Loucy (cell line): ENCODE measurements around the gene SCAF1.

Source experiments
- H2AFZ ChIP-seq: fragments of 200-600 bp; sonication (generic); 2 replicates; pipeline ENCODE4 v1.6.0; 2016; ENCODE audit warnings: antibody characterized with exemption, mild to moderate bottlenecking, low read length, moderate library complexity
- H3F3A ChIP-seq: fragments of 200-600 bp; 2 replicates; pipeline ENCODE4 v1.6.0; 2016; ENCODE audit warnings: antibody characterized with exemption, low read depth, mild to moderate bottlenecking
- H3K27me3 ChIP-seq: fragments of 200-600 bp; sonication (generic); 2 replicates; pipeline ENCODE4 v1.6.1; 2014; ENCODE audit warnings: low read length, mild to moderate bottlenecking; ENCODE audit not compliant: insufficient read depth, poor library complexity, severe bottlenecking
- H3K36me3 ChIP-seq: fragments of 200-600 bp; sonication (generic); 2 replicates; pipeline ENCODE4 v1.6.1; 2016; ENCODE audit warnings: low read length; ENCODE audit not compliant: insufficient read depth
- H3K4me1 ChIP-seq: fragments of 200-600 bp; sonication (generic); 2 replicates; pipeline ENCODE4 v1.5.1; 2014; ENCODE audit warnings: low read length, mild to moderate bottlenecking; ENCODE audit not compliant: insufficient read depth, poor library complexity, severe bottlenecking
- H3K4me2 ChIP-seq: fragments of 200-600 bp; sonication (generic); 2 replicates; pipeline ENCODE4 v1.6.0; 2014; ENCODE audit warnings: antibody characterized with exemption, low read length, low read depth, mild to moderate bottlenecking; ENCODE audit not compliant: poor library complexity, severe bottlenecking
- H3K4me3 ChIP-seq: fragments of 200-600 bp; sonication (generic); 2 replicates; pipeline ENCODE4 v1.5.1; 2014; ENCODE audit warnings: low read length, mild to moderate bottlenecking, mixed read lengths; ENCODE audit not compliant: poor library complexity, severe bottlenecking
- H3K79me2 ChIP-seq: fragments of 200-600 bp; sonication (generic); 2 replicates; pipeline ENCODE4 v1.6.1; 2014; ENCODE audit warnings: low read length; ENCODE audit not compliant: insufficient read depth
- H3K9ac ChIP-seq: fragments of 200-600 bp; sonication (generic); 2 replicates; pipeline ENCODE4 v1.6.0; 2014; ENCODE audit warnings: mild to moderate bottlenecking, low read depth, low read length, moderate library complexity; ENCODE audit not compliant: poor library complexity, severe bottlenecking
- H3K9me2 ChIP-seq: fragments of 200-600 bp; sonication (generic); replicated peaks from 2 replicates; pipeline ENCODE4 v1.6.1; 2016; ENCODE audit warnings: low read depth, low read length, mixed read lengths
- H3K9me3 ChIP-seq: fragments of 200-600 bp; sonication (generic); 2 replicates; pipeline ENCODE4 v1.6.1; 2014; ENCODE audit warnings: mild to moderate bottlenecking, antibody characterized with exemption, low read length, low read depth; ENCODE audit not compliant: insufficient read depth
- H4K20me1 ChIP-seq: fragments of 200-600 bp; sonication (generic); 2 replicates; pipeline ENCODE4 v1.6.0; 2014; ENCODE audit warnings: antibody characterized with exemption, low read length, mild to moderate bottlenecking; ENCODE audit not compliant: insufficient read depth, poor library complexity, severe bottlenecking
- CTCF ChIP-seq: fragments of 200-600 bp; sonication (generic); conservative IDR thresholded peaks from 2 replicates; pipeline ENCODE4 v1.5.1; 2014; ENCODE audit warnings: mild to moderate bottlenecking, antibody characterized with exemption, low read length
- EZH2phosphoT487 ChIP-seq: fragments of 200-600 bp; IDR thresholded peaks from 2 replicates; pipeline ENCODE4 v1.6.1; 2018; ENCODE audit warnings: antibody characterized with exemption, mild to moderate bottlenecking, moderate library complexity, borderline replicate concordance

SCAF1 gene

GRCh38 chr19:49687566-49688316 is 45.7 kb downstream of the SCAF1 start:
- Histone ChIP-seq H3K9me2 (no peaks in the 10 kb centered on the region), H3K9ac (no peak overlapping the region), H3K4me2 (no peak overlapping the region), H3K4me1 (no peaks in the 10 kb centered on the region), H3F3A (no peaks in the 10 kb centered on the region), H3K79me2 (no peaks in the 10 kb centered on the region), H3K27me3 (no peaks in the 10 kb centered on the region), H3K36me3 (peaks cover 56% of the 10 kb centered on the region; the same call in 1 of the 2 replicates), H3K4me3 (no peak overlapping the region), H4K20me1 (peaks cover 9% of the 10 kb centered on the region), H2AFZ (no peak overlapping the region), H3K9me3 (no peaks in the 10 kb centered on the region)
- no peak for TF ChIP-seq CTCF
- no peak for TF ChIP-seq EZH2phosphoT487

GRCh38 chr19:49688531-49689132 is 46.6 kb downstream of the SCAF1 start:
- Histone ChIP-seq H3K9me2 (no peaks in the 10 kb centered on the region), H3K79me2 (no peaks in the 10 kb centered on the region), H3K4me2 (no peak overlapping the region), H3K4me1 (no peaks in the 10 kb centered on the region), H3K9me3 (no peaks in the 10 kb centered on the region), H2AFZ (no peak overlapping the region), H3F3A (no peaks in the 10 kb centered on the region), H3K27me3 (no peaks in the 10 kb centered on the region), H3K36me3 (peaks cover 49% of the 10 kb centered on the region; the same call in 1 of the 2 replicates), H3K4me3 (no peak overlapping the region), H3K9ac (no peak overlapping the region), H4K20me1 (peaks cover 7% of the 10 kb centered on the region)
- no peak for TF ChIP-seq CTCF
- TF ChIP-seq EZH2phosphoT487, result no peak

- peaks cover 42% of the 10 kb centered on the region; the same call in 1 of the 2 replicates for H3K36me3 ChIP-seq
- no peaks in the 10 kb centered on the region for H3K9me2 ChIP-seq
- H3K27me3 ChIP-seq, result no peaks in the 10 kb centered on the region
- TF ChIP-seq CTCF (no peak), EZH2phosphoT487 (no peak)
- H3K9me3 ChIP-seq, result no peaks in the 10 kb centered on the region
- H3K4me1 ChIP-seq, result no peaks in the 10 kb centered on the region
- H2AFZ ChIP-seq, result no peak within 1 kb of the TSS
- H3K4me2 ChIP-seq, result no peak within 1 kb of the TSS
- no peaks in the 10 kb centered on the region for H3F3A ChIP-seq
- H3K79me2 ChIP-seq, result no peaks in the 10 kb centered on the region
- H3K4me3 ChIP-seq, result no peak within 1 kb of the TSS
- peaks cover 2% of the 10 kb centered on the region for H4K20me1 ChIP-seq
- no peak within 1 kb of the TSS for H3K9ac ChIP-seq
Measured at GRCh38 chr19:49689133-49690078, 47.4 kb downstream of the SCAF1 start, which contains the start of gene ADM5. Gene ADM5, plus strand, starts transcription at chr19:49689594. Its CDS starts 244 bp downstream, at chr19:49689838.
